GM12801 (cell line): ENCODE measurements around the gene VPS13D.

Source experiments
- CTCF ChIP-seq: IDR thresholded peaks from one replicate; pipeline ENCODE4 v1.5.1; 2011; ENCODE audit warnings: control low read depth; ENCODE audit not compliant: insufficient read length; ENCODE audit errors: extremely low read depth

The VPS13D gene

GRCh38 chr1:12402159-12402673 lies 172.4 kb downstream of the VPS13D start:
- TF ChIP-seq CTCF: no peak

- TF ChIP-seq CTCF: no peak
Observed at GRCh38 chr1:12402842-12403241, 173.0 kb downstream of the VPS13D start.

GRCh38 chr1:12404918-12405317 lies 175.1 kb downstream of the VPS13D start:
- no peak for TF ChIP-seq CTCF

GRCh38 chr1:12405325-12406210 lies 175.7 kb downstream of the VPS13D start:
- TF ChIP-seq CTCF: no peak

- TF ChIP-seq CTCF: no peak
Observed at GRCh38 chr1:12406211-12407021, 176.6 kb downstream of the VPS13D start.

GRCh38 chr1:12407050-12407961 lies 177.5 kb downstream of the VPS13D start:
- no peak for TF ChIP-seq CTCF
